ENCODE data around the gene CTNND2.

CTNND2 gene

DNA sequence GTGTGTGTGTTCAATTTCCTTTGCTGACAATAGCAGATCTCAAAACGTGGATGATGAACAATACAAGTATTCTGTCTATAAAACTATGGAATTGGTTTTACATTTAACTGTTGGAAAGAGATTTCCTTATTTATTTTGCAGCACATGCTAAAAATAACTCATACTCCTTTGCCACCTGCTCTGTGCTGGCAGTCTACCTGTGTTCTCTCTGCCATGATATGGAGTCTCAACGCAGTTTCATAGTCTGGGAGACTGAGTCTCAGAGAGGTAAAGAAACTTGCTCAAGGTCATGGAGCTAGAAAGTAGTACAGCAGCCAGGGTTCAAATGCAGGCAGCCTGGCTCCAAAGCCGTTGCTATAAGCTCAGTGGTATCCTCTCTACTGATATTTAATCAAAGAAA, 677.2 kb downstream of the CTNND2 start:
- no peak for DNase-seq

DNA sequence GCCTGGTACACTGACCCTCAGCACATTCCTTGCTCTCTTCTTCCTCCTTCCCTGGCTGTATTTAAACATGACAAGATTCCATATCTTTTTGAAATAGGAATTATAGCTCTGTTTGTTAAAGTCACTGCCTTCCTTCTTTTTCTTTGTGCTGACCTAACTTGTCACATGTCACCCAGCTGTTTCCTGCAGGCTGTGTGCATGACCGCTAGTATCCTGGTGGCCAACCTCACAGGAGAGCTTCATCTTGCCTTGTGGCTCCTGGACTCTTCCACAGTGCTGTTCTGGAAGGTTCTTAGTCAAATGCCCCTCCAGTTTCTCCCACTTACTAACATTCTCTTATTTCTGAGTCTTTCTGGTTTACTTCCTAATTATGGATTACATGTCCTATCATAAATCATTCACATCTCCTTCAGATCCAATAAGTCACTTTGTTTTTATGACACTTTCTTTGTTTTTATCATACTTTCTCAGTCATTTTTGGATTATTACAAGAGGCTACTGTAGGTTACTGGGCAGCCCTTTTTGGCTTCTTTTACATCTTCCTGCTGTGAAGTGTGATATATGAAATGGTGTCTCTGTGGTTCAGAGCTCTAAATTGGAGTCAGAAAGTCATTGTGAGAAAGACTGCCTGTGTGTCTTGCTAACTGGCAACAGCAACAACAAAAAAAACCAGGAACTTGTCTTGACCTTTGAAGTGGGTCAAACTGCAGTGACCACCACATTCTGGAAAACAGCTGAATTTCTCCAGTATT, 679.6 kb downstream of the CTNND2 start:
- DNase-seq: no peak

DNA sequence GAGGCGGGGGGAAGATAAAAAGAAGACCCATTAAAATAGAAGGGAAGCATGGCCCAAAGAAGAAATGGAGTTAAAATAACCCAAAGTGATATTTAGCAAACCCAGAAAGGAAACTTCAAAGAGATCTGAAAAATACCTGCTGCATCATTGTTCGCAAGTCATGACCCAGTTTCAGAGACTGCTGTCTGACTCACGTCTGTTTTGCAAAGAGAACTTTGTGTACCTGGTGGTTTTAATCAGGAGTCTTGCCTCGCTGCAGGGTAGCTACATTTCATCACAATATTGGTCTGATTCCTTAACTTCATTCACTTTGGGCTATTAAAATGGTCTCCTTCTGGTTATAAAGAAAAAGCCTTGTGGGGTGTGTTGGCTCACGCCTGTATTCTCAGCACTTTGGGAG, 682.1 kb downstream of the CTNND2 start:
- DNase-seq: no peak

DNA sequence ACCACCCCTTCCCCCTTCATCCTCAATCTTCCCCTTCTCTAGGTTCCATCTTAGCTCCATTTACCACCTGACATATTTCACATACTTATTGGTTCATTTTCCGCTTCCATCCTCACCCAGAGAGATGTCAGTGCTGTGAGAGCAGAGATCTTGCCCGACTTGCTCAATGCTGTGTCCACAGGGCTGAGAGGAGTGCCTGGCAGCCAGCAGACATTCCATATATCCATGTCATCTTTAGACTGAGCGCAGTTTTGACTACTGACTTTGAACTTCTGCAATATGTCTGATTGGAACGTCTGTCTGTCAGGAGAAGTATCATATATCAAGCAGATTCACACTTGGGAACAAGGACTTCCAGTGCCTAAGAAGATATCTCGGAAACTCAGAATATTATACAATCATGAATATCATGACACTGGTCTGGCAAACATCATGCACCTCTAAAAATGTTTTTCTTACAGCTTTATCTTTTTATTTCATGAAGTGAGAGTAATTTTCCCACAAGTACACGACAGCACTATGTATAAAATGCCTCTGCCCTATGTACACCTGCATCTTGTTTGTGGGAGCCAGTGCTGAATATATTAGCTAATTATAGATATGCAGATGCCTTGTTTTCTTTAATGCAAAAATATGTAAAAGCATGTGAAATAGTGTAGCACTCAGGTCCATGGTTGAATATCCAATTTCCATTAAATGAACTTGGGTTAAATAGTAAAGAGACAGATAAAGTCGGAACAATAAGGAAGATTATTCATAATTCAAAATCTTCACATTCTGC, 689.2 kb downstream of the CTNND2 start:
- no peak for DNase-seq

DNA sequence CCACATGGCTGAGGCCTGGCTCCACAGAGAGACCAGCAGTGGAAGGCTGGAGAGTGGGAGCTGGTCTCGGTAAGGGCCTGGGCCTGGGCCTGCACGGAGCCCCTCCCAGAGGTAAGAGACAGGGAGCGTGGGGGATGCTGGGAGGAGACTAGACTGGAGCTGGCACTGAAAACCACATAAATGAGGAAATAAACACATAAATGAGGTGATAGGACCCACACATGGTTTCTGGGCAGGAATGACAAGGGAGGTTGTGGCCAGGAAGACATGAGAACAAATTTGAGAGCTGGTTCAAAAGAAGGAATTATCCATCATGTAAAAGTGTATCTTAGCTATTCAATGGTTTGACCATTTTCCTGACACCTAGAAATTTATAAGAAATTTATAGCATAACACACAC, 691.5 kb downstream of the CTNND2 start:
- DNase-seq: no peak

DNA sequence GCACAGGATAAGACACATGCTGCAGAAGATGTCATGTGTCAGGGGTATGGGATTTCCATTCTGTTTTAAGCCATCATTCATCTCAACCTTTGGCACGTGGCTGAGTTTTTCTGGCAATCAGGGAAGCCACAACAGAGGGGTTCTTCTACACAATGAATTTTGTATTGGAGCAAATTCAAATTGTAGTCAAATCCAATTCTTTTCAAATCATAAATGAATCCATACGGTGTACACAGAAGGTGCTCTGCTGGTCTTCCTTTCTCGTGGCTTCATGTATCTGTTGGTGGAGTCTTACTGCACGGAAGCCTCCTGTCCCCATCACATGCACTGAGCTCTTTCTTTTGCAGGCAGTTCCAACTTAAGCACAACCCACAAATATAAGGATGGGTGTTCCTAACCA, 706.5 kb downstream of the CTNND2 start:
- DNase-seq: no peak

DNA sequence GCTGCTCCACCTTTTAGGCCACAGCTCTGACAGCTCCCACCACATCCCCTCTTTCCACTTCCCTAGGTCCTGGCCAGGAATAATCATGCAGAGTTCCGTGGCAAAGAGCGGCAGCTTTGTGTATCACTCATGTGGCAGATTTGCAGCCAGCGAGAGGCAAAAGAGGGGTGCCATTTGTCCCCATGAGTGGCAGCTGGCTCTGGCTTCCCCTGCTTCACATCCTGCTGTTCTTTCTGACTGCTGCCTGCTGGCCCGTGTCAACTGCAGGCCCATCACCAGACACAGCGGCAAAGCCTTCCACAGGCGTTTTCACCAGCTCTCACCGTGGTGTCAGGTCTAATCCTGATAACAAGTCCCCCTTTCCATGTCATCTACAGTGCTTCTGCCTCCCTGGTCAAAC, 712.6 kb downstream of the CTNND2 start:
- DNase-seq: no peak

DNA sequence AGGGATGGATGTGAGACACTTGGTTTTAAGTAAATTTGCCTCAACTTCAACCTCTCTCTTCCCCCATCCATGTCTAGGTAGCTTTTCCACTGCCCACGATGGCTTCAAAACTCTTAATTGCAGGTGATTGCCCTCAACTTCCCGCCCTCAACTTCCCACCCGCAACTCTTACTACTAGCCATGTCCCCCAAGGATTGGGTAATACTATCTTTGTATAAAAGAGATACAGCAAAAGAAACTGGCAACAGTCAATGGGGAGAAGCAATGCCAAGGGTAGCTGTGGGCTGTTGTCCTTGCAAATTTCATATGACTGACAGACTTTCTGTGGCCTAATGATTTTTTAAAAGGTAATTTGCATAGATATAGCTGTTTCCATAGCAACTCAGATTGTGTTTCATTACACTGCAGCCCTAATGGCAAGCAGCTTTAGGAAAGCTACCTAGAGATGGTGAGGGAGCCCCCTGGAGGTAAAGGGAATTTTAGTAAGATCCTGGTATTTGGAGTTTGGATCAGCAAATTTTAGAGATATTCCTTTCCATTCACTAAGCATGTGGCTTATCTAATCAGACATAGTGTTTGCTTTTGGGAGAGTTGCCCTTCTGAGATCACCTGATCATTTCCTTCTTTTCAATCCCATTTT, 721.7 kb downstream of the CTNND2 start:
- no peak for DNase-seq

DNA sequence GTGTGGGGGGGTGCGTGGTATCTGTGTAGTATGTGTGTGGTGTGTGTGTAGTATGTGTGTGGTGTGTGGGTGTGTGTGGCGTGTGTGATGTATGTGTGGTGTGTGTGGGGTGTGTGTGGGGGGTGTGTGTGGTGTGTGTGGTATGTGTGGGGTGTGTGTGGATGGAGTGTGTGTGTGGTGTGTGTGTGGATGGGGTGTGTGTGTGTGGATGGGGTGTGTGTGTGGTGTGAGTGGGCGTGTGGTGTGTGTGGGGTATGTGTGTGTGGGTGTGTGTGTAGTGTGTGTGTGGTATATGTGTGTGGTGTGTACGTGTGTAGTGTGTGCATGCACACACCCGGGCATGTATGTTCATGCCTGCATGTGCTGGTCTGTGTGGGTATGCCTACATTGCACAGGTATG, 722.3 kb downstream of the CTNND2 start:
- DNase-seq: no peak

DNA sequence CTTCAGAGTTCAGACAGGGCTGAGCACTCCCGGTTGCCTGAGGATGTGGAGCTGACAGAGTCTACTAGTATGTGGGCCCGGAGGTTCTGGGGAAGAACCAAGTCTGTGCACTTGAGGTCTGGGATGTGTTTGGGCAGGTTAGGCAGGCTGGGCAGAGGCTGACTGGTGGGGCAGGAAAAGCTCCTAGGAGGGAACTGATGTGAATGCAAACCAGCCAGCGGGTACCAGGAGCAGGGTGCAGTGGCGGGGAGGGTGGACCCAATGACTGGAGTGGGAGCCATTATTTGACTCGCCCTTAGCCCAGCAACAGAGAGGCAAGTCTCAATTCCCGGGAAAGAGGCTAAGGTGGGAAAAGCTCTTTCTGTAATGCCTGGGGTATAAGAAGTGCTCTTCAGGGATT, 723.4 kb downstream of the CTNND2 start:
- no peak for DNase-seq

DNA sequence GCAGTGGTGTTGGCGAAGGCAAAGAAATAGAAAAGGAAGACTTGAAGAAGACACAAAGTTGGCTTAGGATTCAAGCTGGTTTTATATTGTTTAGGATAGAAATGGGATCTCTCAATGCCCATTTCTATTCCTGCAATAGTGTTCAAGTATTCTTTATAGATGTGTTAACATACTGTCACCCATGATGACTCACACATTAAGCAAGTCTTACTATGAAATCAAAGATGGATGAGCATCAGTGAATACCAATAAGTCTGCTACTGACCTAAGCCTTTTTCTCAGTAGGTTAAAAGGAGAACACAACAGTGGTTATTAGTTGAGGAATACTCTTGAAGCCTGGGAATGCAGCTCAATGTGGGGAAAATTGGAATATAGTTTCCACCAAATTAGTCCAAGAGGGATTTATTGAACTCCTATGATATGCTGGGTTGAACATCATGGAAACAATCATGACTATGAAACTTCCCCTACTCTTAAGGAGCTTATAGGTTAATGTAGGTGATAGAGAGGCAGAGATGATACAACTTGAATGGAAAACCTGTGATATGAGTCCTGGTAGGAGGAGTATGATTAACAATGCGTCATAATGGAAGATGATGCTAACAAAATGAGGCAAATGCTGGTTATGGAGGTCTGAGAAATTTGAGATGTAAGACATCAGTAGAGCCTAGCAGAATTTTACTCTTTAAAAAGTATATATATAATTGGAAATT, 726.1 kb downstream of the CTNND2 start:
- DNase-seq: no peak

DNA sequence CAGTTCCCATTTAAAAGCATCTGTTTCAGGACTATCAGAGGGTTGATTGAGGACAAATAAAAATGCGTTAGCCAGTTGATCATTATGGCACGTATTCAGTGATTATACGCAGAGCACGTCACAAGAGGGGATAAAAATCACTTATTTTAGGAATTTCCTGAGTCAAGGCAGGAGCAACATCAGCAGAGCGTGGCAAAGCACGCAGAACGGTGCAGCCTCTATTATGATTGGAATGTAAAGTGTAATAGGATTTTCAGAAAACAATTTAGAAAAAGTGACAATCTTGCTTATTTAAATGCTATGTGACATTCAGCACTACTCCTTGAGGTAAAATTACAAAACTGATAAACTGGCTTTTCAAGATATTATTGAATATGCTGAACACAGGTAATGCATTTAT, 729.7 kb downstream of the CTNND2 start:
- no peak for DNase-seq

DNA sequence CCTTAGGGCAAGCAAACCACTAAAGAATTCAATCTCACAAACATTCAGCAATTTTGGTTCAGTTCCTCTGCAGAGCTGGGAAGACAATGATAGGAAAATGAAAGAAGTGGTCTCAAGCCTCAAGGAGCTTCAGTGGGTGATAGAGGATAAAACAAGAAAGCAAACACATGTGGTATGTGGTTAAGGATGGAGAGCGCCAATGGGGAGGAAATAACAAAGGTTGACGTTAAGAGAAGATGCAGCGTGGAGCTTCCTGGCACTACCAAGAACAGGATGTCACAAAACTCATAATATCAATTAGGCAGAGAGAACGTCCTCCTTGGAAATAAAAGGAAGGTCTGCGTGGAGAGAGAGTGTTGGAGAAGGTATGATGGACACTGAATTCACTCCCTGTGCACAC, 731.8 kb downstream of the CTNND2 start:
- DNase-seq: no peak

DNA sequence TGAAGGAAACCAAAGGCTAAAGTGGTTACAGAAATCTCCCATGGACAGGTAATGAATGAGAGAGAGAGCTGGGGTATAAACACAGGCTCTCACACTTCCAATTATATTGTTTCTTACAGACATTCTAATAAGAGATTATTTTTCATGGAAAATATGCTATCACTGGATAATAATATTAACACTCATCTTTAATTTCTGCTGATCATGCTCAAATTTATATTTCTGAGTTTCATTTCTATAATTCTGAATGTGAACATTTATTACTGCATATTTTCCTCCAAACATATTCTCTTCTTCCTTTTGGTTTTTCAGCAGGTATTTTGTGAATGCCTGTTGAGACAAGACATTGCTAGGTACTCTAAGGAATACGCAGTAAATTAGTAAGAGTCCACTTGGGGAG, 733.0 kb downstream of the CTNND2 start:
- DNase-seq: no peak

DNA sequence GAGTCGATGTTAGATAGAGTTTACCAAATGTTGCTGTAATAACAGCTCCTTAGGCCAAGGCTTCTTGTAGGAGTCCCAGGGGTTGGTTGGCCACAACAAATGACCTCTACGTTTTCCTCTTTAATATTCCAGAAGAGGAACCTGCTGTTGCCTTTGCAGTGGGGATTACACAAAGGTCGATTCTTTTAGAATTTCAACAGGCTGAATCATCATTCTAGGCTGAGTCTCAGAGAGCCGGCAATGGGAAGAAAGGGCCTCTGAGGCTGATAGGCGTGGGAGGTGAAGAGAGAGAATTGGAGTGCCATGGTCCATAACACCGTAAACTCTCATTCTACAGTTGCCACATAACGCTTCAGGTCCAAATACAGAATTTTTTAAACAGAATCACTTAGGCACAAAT, 737.3 kb downstream of the CTNND2 start:
- no peak for DNase-seq

DNA sequence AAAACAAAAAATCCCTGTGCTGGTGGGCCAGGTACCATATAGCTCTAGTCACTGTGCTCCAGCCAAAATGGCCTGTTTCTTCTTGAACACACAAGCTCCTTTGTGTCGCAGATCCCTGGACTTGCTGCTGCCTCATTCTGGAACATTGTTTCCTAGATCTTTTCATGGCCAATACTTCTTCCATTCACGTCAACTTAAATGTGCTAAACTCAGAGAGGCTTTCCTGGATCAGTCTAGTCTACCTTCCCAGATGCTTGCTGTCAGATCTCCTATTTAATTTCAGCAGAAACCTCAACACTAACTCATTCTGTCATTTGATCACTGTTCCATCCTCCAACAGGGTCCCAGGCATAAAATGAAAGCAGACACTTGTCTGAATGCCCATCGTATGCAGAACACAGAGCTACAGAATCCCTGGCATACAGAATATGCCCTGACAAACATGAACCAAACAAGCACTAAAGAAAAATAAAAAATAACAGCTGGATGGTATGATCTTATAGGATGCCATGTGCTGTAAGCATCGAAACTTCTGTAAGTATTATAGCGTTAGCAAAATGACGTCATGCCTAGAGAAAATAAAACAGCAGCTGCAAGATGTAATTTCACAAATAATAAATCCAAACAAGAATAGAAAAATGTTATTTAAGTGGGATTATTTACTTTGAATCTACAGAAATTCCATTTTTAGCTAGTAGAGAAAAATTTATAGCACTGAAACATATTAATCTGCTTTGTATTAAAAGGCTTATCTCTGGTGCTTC, 739.5 kb downstream of the CTNND2 start:
- DNase-seq: no peak

DNA sequence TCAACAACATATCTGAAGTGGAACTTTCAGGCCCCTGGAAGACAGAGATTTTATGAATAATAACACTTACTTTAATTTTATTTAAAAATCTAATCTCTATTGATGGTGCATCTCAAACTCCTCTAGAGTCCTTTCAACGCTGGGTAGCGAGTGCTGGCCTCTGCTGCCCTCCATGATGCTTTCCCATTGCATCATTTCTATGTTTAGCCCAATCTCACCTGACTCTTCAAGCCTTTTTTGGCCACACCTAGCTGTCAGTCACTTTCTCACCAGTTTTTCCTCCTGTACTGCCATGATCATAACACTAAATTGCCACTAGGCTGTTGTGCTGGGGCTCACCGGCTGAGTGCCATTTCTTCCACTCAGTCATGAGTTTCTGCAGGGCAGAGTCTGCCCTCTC, 747.1 kb downstream of the CTNND2 start:
- no peak for DNase-seq

DNA sequence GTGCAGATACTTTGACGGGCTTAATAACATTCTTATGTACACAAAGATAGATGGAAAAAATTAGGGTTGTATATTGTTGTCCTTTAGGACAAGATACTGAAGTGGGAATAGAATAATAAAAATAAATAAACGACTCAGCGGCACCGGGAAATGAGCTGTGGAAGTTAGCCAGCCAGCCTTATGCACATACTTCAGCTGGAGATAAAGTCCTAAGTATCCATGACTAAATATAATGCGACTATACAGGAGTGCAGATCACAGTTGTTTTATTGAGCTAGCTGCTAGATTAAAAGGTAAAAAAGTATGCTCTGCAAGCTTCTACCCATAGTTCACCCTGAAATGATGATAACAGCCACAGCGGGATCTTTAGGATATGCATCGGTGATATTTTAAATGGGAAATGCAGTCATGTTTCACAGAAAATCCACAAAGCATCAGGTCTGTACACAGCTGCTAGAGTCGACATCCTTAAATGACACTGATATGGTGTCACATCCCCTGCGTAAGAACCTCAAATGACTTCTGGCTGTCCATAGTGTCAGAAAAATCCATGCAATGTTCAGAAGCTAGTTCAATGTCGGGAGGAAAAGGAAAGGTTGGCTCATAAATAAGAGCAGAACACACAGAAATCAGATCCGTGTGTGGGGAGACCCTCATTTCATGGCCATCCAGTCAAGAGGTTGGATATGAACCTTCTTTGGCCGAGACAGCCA, 750.4 kb downstream of the CTNND2 start:
- DNase-seq: no peak

DNA sequence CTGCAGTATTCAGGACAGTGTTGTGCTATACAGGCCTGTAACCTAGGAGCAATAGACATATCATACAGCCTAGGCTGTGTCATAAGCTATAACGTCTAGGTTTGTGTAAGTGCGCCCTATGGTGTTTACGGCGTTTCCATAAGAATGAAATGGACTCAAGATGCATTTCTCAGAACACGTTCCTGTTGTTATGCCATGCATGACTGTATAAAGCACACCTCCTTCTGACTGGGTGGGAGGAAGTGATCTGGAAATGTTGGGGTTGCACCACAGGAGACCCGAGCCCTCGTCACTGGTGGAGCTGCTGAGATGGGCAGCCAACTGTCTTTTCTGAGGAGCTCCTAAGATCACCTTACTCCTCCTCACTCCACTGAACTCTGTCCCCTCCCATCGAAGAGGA, 751.9 kb downstream of the CTNND2 start:
- DNase-seq: no peak

DNA sequence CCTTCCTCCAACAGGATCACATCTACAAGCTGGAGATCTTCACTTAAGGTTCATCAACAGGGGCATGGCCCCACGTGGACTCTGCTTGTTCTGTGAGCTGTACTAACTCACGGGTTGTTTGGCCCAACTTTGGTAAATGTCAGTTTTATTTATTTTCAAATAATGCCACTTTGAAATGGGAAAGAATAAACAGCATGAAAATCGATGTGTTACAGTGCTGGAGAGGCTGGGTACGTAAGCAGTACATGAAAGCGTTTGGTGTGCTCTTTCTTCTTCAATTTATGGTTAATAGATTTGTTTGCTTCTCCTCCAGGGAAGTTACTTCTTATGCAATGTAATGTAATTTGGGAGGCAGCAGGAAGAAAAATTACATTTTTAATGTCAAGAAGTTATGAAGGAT, 753.3 kb downstream of the CTNND2 start:
- no peak for DNase-seq

DNA sequence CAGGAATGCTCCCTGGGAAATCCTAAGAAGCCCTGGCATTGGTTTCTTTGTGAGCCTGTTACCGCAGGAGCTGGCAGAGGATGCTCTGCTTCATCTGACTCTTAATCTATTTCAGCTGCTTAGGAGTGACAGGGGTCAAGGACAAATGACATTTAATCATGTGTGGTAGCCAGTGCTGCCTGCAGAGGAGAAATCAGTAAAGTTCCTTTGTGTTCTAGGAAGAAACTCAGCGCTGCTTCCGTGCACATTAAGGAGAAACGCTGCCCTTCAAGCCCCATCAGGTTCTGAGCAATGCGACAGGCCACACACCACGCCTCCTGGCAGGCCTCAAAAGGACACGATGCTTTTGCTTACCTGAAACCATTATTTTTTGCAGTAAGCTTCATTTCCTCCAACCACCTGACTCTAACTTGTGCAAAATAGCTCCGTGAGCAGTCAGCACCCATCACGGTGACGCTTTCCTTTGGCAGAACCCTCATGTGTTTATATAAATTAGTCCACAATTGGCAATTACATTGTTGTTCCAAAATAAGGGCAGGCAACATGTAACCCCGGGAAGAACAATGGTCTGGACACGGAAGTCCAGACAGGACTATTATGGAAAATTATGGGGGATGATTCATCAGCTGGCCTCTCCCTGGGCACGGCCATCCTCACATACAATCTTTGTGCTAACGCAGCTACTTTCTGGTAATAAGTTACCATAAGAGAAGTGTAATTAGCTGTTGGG, 755.3 kb downstream of the CTNND2 start:
- no peak for DNase-seq

All from stimulated activated CD4-positive, alpha-beta T cell treated with anti-CD3 and anti-CD28 coated beads, Interleukin-4, amount 100 ng/mL, for 1 hour (primary cell).